GM08714 (cell line): ENCODE data around the gene CORT.
"Not testable (repeated sequence)": the region's sequence is repeated elsewhere in the genome, so short reads cannot be mapped to it uniquely, and the experiment has no call there.

ENCODE experiments used
- H3K4me3 ChIP-seq: fragments of 200-500 bp; sonication (Bioruptor generic); 2 replicates; pipeline ENCODE4 v1.5.1; 2014; ENCODE audit warnings: mild to moderate bottlenecking, low read length, inconsistent platforms
- ZNF274 ChIP-seq: IDR thresholded peaks from 2 replicates; pipeline ENCODE4 v1.6.1; 2012; ENCODE audit warnings: mild to moderate bottlenecking, low read depth, low read length

Gene CORT

DNA sequence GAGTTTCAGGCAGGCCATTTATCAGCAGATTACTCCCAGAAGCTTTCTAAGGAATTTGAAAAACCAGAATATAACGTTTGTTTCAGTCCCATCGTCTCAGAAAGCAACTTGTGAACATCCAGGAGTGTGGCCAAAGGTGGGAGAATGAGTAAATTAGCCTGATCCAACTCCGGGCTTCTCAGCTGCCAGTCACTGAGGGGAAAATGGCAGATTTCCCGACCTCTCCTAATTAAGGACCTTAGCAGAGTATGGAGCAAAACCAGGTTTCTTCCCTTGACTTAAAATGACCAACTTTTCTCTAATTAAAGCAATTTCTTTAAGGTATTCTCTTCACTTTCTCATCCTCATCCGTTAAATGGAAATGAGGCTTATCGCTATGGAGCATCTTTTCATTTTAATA is 1.0 kb downstream of the CORT start:
- no peak overlapping the region for H3K4me3 ChIP-seq

DNA sequence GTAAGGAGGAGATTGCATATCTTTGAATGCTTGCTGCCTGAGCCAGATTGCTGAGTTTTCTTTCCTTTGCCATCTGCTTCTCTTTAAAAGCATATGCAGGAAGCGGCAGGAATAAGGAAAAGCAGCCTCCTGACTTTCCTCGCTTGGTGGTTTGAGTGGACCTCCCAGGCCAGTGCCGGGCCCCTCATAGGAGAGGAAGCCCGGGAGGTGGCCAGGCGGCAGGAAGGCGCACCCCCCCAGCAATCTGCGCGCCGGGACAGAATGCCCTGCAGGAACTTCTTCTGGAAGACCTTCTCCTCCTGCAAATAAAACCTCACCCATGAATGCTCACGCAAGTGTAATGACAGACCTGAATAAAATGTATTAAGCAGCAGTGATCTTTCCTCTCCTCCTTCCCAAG is 1.5 kb downstream of the CORT start:
- TF ChIP-seq ZNF274, result no peak
- no peak overlapping the region for H3K4me3 ChIP-seq

More for the DNA sequence above, 1.0 kb downstream of the CORT start:
- TF ChIP-seq ZNF274, result no peak

DNA sequence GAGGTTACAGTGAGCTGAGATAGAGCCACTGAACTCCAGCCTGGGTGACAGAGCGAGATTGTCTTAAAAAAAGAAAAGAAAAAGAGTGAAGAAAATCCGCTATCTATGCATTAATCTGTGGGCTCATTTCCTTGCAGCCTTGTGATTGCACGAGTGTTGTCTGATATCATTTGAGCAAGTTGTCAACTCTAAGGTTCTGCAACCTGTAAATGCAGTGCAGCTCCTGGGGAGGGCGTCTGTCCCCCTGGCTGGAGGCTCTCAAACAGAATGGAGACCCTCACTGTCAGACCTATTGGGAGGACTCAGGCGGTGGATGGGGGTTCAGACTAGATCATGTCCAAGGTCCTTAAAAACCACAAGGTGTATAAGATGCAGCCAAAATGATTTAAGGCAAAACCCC is 6.2 kb downstream of the CORT start:
- no peak for TF ChIP-seq ZNF274
- H3K4me3 ChIP-seq, result no peak overlapping the region

- no peak overlapping the region for H3K4me3 ChIP-seq
- no peak for TF ChIP-seq ZNF274
These were observed 6.8 kb downstream of the CORT start for GRCh38 chr1:10456661-10457060.

DNA sequence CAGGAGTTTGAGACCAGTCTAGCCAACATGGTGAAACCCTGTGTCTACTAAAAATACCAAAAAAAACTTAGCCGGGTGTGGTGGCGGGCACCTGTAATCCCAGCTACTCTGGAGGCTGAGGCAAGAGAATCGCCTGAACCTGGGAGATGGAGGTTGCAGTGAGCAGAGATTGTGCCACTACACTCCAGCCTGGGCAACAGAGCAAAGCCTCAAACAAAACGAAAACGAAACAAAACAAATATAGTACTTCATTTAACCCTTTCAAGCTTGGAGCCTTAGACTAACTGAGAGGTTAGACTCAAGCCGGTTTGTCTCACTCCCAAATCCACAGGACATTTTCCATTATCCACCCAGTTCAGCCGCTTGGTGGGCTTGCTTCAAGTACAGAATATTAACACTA is 7.6 kb downstream of the CORT start:
- not testable (repeated sequence) for H3K4me3 ChIP-seq

- TF ChIP-seq ZNF274, result no peak
These were observed 8.0 kb downstream of the CORT start for GRCh38 chr1:10457875-10458274.

GRCh38 chr1:10459184-10459583 is 9.4 kb downstream of the CORT start:
- no peak overlapping the region for H3K4me3 ChIP-seq
- TF ChIP-seq ZNF274, result no peak

More at GRCh38 chr1:10457875-10458274, 8.0 kb downstream of the CORT start:
- no peak overlapping the region for H3K4me3 ChIP-seq

GRCh38 chr1:10467078-10467477 is 17.2 kb downstream of the CORT start:
- H3K4me3 ChIP-seq, result no peak overlapping the region
- TF ChIP-seq ZNF274, result no peak

DNA sequence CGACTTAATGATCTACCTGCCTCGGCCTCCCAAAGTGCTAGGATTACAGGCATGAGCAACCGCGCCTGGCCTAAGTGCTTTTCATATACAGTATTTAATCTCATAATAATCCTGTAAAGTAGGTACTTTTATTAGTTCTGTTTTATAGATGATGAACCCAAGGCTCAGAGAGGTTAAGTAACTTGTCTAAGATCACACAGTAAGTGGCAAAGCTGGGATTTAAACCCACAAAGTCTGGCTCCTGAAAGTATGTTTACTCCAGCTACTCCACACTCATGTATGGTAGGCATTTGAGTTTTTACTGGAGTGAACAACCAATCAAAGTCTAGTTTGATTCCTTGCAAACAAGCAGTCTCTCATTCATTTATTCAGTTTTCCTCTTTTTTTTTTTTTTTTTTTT is 20.2 kb downstream of the CORT start:
- H3K4me3 ChIP-seq, result no peak overlapping the region
- TF ChIP-seq ZNF274, result no peak

DNA sequence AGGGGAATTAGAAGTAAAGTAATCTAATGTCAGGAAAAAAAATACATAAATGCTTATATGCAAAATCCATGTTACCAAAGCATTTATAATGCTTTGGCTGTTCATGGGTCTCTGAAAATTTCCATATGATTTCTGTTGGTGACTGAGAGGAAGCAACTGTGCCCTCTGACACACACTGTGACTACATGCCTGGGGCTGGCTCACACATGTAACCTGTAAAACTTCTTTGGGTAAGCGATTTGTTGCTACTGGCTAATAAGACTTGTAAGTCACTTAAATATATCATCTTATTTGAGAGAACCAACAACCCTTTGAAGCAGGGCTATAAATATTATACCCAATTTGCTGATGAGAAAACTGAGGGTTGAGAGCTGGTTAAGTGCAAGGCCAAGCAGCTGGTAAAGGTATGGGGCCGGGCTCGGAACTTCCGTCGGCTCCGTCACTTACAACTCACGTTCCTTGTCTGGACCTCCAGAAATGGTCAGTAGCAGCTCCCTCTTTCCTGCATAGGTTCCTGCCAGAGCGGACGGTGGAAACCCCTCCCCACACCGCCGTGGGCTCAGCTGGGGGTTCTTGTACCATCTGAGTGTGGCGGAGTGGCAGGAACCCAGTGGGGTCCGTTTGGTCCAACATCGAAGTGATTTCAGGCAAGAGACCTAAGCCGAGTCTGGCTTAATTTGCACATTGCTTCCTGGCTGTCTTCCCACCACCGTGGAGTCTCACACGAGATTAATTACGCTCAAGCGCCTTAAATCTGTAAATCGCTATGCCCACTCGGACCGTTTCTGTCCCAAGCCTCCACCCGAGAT is 21.8 kb downstream of the CORT start:
- peak overlapping the region; percentile 85 for H3K4me3 ChIP-seq
- TF ChIP-seq ZNF274, result no peak

DNA sequence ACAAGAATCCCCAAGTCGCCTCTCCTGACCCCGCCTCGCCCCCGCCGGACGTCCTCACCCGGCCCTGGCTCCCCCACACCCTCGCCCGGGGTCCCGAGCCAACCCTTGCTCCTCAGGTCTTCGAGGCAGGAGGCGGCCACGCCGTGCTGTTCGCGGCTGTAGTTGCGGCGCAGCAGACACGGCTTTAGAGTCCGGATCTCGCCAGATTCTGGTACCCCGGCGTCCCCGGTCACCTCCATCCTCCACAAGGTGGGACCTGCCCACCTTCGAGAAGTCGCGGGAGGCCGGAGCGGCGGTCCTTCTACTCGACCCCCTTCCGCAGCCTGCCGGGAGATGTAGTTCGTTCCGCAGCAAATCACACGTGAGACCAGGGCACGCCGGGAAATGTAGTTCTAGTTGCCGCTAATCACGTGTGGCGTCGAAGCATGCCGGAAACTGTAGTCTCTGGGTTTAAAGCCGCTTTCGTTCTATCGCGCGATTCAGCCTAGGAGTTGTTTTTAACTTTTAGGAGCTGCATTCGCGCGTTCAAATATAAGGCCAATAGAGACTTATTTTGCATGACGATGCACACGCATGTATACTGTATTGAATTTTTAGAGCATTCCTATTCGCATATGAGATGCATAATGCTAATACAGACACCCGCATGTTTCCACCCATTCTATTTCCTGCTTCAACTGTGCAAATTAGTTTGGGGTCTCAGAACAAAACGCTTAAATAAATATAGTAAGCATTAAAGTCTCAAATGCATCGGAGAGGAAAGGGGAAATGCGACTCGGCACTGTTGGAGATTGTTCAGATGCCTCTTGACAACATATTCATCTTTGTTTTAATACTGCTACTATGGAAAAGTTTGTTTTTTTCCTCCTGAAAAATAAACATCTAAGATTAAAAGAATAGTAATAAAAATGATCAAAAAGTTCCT is 22.7 kb downstream of the CORT start, which contains the start of gene DFFA:
DFFA (minus strand) TSS at position 310 of the 925 bp plus-strand sequence; CDS start at position 239, 71 bp downstream.
- peak within 1 kb of the TSS; percentile 85 for H3K4me3 ChIP-seq
- no peak for TF ChIP-seq ZNF274

DNA sequence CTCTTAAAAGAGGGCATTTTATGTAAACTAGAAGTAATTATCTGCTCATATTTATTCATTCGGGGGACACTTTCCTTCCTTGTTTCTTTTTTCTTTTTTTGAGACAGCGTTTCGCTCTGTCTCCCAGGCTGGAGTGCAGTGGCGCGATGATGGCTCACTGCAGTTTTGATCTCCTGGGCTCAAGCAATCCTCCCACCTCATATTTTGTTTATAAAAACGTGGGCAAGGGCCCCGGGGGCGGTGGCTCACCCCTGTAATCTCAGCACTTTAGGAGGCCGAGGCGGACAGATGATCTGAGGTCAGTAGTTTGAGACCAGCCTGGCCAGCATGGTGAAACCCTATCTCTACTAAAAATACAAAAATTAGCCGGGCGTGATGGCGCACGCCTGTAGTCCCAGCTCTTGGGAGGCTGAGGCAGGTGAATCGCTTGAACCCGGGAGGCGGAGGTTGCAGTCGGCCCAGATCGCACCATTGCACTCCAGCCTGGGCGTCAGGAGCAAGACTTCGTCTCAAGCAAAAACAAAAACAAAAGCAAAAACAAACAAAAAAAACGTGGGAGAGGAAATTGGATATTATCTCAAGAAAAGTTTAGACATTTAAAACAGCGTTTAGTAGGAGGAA is 23.4 kb downstream of the CORT start:
- H3K4me3 ChIP-seq, result no peak overlapping the region
- no peak for TF ChIP-seq ZNF274

- H3K4me3 ChIP-seq, result peak overlapping the region; percentile 92; the same call in 1 of the 2 replicates
These were observed 24.4 kb downstream of the CORT start for GRCh38 chr1:10474309-10474612.

- no peak for TF ChIP-seq ZNF274
- H3K4me3 ChIP-seq, result peak within 1 kb of the TSS; percentile 92
These were observed 25.0 kb downstream of the CORT start, which contains the start of gene PEX14 for GRCh38 chr1:10474613-10475507. TSS of gene PEX14 (plus strand) at chr1:10474950. CDS start at chr1:10474967, 17 bp downstream.
